DND-41 (cell line): ENCODE results near the gene PNKD.

ENCODE experiments used
- ATAC-seq: fragments of 200-7000 bp; cut with Tn5 transposase; 3 replicates; pipeline ENCODE4 v1.9.1; 2021; ENCODE audit warnings: low read depth; ENCODE audit not compliant: insufficient read depth
- DNase-seq: peaks from one replicate; pipeline ENCODE4 v3.0.0-alpha.2; 2020
- H2AFZ ChIP-seq: 2 replicates; pipeline ENCODE4 v1.6.0; 2012; ENCODE audit warnings: low read depth, low read length
- H3K27ac ChIP-seq: 2 replicates; pipeline ENCODE4 v1.5.1; 2012; ENCODE audit warnings: low read length, inconsistent platforms
- H3K27me3 ChIP-seq: fragments of 200-600 bp; sonication (generic); 2 replicates; pipeline ENCODE4 v1.6.0; 2012; ENCODE audit warnings: low read length, mild to moderate bottlenecking, inconsistent platforms; ENCODE audit not compliant: insufficient read depth, poor library complexity
- H3K36me3 ChIP-seq: 2 replicates; pipeline ENCODE4 v1.5.1; 2012; ENCODE audit warnings: low read length, inconsistent platforms; ENCODE audit not compliant: insufficient read depth
- H3K4me1 ChIP-seq: 2 replicates; pipeline ENCODE4 v1.5.1; 2012; ENCODE audit warnings: mild to moderate bottlenecking, low read length; ENCODE audit not compliant: insufficient read depth
- H3K4me2 ChIP-seq: 2 replicates; pipeline ENCODE4 v1.6.0; 2012; ENCODE audit warnings: mild to moderate bottlenecking, moderate library complexity, low read length, inconsistent platforms; ENCODE audit not compliant: insufficient read depth
- H3K4me3 ChIP-seq, 2 experiments: fragments of 200-600 bp in 1 of 2; shearing (Covaris generic) in 1 of 2; 2 replicates each; pipeline ENCODE4 v1.5.1; 2012 to 2016; ENCODE audit warnings: inconsistent platforms in 2 of 2, low read length in 2 of 2, mild to moderate bottlenecking in 2 of 2, low read depth in 1 of 2, moderate library complexity in 1 of 2
- H3K79me2 ChIP-seq: 2 replicates; pipeline ENCODE4 v1.6.0; 2012; ENCODE audit warnings: low read length, inconsistent platforms; ENCODE audit not compliant: insufficient read depth
- H3K9ac ChIP-seq: 2 replicates; pipeline ENCODE4 v1.6.0; 2012; ENCODE audit warnings: low read depth, mild to moderate bottlenecking, inconsistent platforms, low read length, moderate library complexity
- H3K9me3 ChIP-seq: 2 replicates; pipeline ENCODE4 v1.5.1; 2012; ENCODE audit warnings: low read length, moderate library complexity, mild to moderate bottlenecking, inconsistent platforms; ENCODE audit not compliant: insufficient read depth, severe bottlenecking
- H4K20me1 ChIP-seq: 2 replicates; pipeline ENCODE4 v1.6.0; 2012; ENCODE audit warnings: low read length; ENCODE audit not compliant: insufficient read depth
- EZH2 ChIP-seq: IDR thresholded peaks from 3 replicates; pipeline ENCODE4 v1.6.1; 2012; ENCODE audit warnings: borderline replicate concordance, low read depth, mild to moderate bottlenecking, moderate library complexity, low read length, inconsistent platforms; ENCODE audit not compliant: severe bottlenecking
- TF ChIP-seq, protein P1 (sequence below): IDR thresholded peaks from 2 replicates; pipeline ENCODE4 v1.5.1; 2012; ENCODE audit warnings: borderline replicate concordance, low read length, moderate library complexity, mild to moderate bottlenecking; ENCODE audit not compliant: poor library complexity, severe bottlenecking; ENCODE audit errors: extremely low read depth

Gene PNKD

DNA sequence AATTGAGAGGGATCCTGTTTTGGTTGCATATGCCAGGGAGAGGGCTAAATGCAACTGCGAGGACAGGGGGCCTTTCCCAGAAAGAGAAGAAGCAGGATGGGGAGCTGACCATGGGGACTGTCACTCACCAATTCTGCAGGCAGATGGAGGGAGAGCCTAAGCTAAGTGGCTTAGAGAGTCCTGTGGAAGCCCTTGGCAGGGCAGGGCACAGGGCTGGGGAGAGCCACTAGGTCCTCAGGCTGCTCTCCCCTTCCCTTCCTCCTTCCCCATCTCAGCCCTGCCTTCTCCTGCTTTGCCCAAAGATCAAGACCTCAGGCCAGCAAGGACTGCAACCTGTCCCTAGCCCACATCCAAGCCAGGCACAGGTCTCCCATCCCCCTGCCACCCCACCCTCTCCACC lies 62.0 kb downstream of the PNKD start:
- H4K20me1 ChIP-seq = no peaks in the 10 kb centered on the region
- TF ChIP-seq, protein P1, sequence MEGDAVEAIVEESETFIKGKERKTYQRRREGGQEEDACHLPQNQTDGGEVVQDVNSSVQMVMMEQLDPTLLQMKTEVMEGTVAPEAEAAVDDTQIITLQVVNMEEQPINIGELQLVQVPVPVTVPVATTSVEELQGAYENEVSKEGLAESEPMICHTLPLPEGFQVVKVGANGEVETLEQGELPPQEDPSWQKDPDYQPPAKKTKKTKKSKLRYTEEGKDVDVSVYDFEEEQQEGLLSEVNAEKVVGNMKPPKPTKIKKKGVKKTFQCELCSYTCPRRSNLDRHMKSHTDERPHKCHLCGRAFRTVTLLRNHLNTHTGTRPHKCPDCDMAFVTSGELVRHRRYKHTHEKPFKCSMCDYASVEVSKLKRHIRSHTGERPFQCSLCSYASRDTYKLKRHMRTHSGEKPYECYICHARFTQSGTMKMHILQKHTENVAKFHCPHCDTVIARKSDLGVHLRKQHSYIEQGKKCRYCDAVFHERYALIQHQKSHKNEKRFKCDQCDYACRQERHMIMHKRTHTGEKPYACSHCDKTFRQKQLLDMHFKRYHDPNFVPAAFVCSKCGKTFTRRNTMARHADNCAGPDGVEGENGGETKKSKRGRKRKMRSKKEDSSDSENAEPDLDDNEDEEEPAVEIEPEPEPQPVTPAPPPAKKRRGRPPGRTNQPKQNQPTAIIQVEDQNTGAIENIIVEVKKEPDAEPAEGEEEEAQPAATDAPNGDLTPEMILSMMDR = no peak
- no peak for TF ChIP-seq EZH2
- no peaks in the 10 kb centered on the region for H3K9me3 ChIP-seq
- no peak overlapping the region for H3K4me2 ChIP-seq
- H3K4me3 ChIP-seq = no peak overlapping the region
- no peaks in the 10 kb centered on the region for H3K79me2 ChIP-seq
- H3K27ac ChIP-seq = no peak overlapping the region
- ATAC-seq = 0 out of 3 replicates have a peak, but pooled peaks have one; percentile 29
- H3K9ac ChIP-seq = no peak overlapping the region
- no peaks in the 10 kb centered on the region for H3K36me3 ChIP-seq
- H3K27me3 ChIP-seq = no peaks in the 10 kb centered on the region
- DNase-seq = no peak
- H3K4me1 ChIP-seq = no peaks in the 10 kb centered on the region
- no peak overlapping the region for H2AFZ ChIP-seq

DNA sequence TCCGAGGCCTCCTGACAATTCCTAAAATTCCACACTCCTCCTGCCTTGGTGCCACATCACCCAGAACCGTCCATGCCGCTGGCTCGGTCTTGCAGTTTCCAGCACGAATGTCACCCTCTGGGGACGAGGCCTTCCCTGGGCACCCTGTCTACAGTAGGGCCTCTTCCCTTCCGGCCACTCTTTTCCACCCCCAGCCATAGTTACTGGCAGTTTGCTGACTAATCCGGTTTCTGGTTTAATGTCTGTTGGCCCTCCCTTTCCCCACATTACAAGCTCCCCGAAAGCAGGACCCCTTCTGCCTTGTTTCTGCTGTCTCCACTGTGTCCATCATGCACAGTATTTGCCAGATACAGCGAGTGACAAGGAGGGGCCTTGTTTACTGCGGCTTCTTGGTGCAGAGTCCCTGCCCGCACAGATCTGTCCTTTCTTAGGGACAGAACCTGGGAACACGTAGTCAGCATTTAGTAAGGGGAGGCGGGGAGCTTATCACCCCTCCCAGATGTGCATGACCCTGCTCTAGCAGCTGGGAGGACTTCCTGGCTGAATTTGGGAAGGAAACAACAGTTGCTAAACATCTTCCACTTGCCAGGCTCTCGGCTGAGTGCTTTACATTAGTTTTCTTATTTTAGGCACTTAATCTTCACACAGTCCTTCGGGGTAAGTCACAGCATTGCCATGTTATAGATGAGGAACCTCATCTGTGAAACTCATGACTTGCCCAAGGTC lies 62.8 kb downstream of the PNKD start:
- Histone ChIP-seq H3K9ac (no peak overlapping the region), H2AFZ (no peak overlapping the region), H3K9me3 (no peaks in the 10 kb centered on the region), H3K27ac (no peak overlapping the region), H3K4me2 (no peak overlapping the region), H4K20me1 (no peaks in the 10 kb centered on the region), H3K27me3 (no peaks in the 10 kb centered on the region), H3K4me1 (no peaks in the 10 kb centered on the region), H3K4me3 (no peak overlapping the region), H3K79me2 (no peaks in the 10 kb centered on the region), H3K36me3 (no peaks in the 10 kb centered on the region)
- TF ChIP-seq EZH2 = no peak
- TF ChIP-seq, protein P1 = no peak
- ATAC-seq = no peak
- DNase-seq = no peak

DNA sequence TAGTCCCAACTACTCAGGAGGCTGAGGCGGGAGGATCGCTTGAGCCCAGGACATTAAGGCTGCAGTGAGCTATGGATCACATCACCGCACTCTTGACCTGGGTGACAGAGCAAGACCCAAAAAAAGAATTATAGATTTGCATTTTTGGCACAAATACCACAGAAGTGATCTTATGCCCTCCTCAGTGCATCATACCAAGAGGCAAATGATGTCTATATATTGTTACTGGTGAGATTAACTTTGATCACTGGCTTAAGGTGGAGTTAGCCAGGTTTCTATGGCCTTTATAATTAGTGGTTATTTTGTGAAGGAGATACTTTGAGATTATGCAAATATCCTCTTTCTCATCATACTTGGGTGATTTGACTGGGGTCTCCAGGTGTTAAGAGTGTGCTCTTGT lies 64.2 kb downstream of the PNKD start:
- ATAC-seq (no peak), DNase-seq (no peak)
- Histone ChIP-seq H3K9ac (no peak overlapping the region), H3K27ac (no peak overlapping the region), H3K4me2 (no peak overlapping the region), H3K9me3 (no peaks in the 10 kb centered on the region), H2AFZ (no peak overlapping the region), H3K36me3 (no peaks in the 10 kb centered on the region), H3K27me3 (no peaks in the 10 kb centered on the region), H3K4me3 (no peak overlapping the region), H4K20me1 (no peaks in the 10 kb centered on the region), H3K4me1 (no peaks in the 10 kb centered on the region), H3K79me2 (no peaks in the 10 kb centered on the region)
- TF ChIP-seq EZH2 = no peak
- TF ChIP-seq, protein P1 = no peak

DNA sequence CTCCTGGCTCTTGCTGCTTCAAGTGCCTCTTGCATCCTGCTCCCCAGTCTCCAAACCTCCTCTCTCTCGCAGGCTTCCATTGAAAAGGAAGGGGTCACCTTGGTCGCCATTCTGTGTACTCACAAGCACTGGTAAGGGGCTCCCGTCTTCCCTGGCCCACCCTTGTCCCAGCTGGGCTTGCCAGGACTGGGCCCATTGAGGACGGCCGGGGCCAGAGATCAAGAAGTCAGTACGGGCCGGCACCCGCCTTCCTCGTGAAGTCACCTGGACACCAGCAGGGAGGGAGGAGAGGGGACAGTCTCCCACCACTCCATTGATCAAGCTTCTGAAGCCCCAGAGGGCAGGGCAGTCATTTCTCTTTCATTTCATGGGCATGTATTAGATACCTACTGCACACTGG lies 70.3 kb downstream of the PNKD start:
- Histone ChIP-seq H3K9me3 (no peaks in the 10 kb centered on the region), H3K4me2 (no peak overlapping the region), H3K9ac (no peak overlapping the region), H4K20me1 (no peaks in the 10 kb centered on the region), H3K27me3 (no peaks in the 10 kb centered on the region), H3K79me2 (no peaks in the 10 kb centered on the region), H2AFZ (no peak overlapping the region), H3K4me1 (no peaks in the 10 kb centered on the region), H3K27ac (no peak overlapping the region), H3K36me3 (no peaks in the 10 kb centered on the region), H3K4me3 (no peak overlapping the region)
- DNase-seq = no peak
- ATAC-seq = no peak
- TF ChIP-seq EZH2 = no peak
- TF ChIP-seq, protein P1 = no peak
